ENCODE measurements around the gene KRT3.
A peak's percentile ranks its signal among the peaks of the same experiment; 100 is the strongest.
"Not testable (repeated sequence)": the region's sequence is repeated elsewhere in the genome, so short reads cannot be mapped to it uniquely, and the experiment has no call there.

KRT3 gene

GRCh38 chr12:52798003-52798670 is 2.2 kb upstream of the KRT3 start:
- no peak for DNase-seq

- DNase-seq = no peak
These were observed 1.6 kb upstream of the KRT3 start for GRCh38 chr12:52797529-52797894.

- DNase-seq = no peak
These were observed 1.1 kb upstream of the KRT3 start for GRCh38 chr12:52796839-52797528.

- no peak for DNase-seq
These were observed 495 bp upstream of the KRT3 start for GRCh38 chr12:52796429-52796794.

- DNase-seq = not testable (repeated sequence)
These were observed 614 bp downstream of the KRT3 start for GRCh38 chr12:52795332-52795674.

GRCh38 chr12:52794479-52795331 is 1.2 kb downstream of the KRT3 start:
- DNase-seq = peak in 1 of 2 donors; percentile 12

DNA sequence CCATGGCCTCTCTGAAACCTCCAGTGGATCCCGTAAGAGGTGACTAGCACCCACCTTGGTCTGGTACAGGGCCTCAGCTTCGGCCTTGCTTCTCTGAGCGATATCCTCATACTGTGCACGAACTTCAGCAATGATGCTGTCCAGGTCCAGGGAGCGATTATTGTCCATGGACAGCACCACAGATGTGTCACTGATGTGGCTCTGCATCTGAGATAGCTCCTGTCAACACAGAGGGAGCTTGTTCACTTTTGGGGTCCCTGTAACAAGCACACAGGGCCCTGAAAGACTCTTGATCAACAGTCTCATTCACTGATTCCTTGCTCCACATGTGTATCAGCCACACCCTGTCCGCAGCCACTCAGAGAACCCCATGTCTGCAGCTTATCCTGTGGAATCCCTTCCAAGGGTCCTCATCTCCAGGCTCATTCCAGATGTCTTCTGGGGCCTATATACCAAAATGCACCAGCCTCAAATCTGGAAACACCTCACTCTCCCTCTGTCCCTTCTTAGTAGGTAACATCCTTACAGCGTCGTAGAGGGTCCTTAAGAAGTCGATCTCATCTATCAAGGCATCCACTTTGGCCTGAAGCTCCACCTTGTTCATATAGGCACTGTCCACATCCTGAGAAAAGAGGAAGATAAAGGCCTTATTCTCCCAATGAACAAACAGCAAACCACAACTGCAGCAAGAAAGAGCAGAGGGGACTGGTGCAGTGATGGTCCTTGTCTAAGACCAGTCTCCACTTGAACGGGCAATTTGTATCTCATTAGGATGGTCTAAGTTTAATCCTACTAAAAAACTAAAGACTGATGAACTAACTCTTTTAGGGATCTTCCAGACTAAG is 3.5 kb downstream of the KRT3 start:
- no peak for DNase-seq

DNA sequence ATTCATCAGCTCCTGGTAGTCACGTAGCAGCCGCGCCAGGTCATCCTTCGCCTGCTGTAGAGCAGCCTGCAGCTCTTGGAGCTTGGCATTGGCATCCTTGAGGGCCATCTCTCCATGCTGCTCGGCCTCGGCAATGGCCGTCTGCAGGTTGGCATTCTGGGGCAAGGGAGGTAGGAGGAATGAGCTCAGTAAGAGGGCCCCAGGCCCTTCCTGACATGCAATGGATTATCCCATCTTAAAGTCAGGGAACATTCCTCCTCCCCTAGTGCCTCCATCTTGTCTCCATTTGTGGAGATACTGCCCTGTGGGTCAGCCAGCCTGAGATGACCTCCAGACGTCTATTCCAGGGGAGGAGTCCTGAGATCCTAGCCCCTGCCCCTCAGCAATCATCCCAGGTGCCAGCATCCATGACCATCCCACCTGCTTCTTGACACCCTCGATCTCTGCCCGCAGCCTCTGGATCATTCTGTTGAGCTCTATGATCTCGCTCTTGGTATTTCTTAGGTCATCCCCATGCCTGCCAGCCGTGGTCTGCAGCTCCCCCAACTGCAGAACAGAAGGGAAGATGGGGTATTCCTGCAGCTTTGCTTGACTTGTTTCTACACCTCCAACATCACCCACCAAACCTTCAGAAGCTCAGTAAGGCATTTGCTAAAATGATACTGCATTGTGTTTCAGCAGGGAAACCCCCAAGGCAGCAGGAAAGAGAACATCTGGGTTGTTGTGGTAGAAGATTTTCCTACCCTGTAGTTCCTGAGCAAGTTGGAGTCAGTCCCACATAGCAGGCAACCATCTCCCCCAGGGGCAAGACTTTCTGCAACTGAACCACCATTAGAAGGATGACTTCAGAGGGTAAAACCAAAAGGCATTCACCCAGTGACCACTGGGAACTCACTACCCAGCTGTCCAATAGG is 4.4 kb downstream of the KRT3 start:
- DNase-seq = no peak

DNA sequence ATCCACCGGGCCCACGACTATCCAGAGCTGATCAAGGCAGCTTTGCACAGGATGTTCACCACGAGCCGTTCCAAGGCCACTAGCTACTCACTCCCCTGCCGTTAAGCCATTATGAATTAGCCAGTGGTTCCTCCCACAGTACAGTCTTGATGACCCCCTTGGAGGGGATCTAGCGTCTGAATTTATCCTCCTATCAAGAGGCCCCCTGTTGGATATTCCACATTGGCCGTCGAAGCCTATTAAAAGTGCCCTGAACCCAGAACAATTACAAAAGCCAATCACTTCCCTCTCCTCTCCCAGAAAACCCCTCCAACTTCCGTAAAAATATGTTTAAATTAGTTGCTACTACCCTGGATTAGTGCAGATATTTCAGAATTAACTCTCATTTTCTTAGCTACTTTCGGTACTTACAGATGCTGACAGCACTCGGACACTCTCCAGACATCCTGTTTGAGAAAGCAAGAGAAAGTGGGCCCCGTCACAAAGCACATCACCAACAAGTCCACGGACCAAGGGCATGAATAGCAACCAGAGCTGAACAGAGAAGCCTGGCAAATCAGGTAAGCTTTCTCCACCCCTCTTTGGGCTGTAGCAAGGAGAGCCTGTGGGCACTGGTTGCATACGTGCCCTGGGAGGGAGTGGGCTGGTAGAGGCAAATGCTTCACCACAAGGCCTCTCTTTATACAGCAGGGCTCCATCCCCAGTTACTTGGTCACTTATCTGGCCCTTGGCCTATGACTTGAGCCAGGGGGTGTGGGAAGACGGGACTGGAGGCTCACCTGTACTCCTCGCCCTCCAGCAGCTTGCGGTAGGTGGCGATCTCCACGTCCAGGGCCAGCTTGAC is 5.3 kb downstream of the KRT3 start:
- no peak for DNase-seq

DNA sequence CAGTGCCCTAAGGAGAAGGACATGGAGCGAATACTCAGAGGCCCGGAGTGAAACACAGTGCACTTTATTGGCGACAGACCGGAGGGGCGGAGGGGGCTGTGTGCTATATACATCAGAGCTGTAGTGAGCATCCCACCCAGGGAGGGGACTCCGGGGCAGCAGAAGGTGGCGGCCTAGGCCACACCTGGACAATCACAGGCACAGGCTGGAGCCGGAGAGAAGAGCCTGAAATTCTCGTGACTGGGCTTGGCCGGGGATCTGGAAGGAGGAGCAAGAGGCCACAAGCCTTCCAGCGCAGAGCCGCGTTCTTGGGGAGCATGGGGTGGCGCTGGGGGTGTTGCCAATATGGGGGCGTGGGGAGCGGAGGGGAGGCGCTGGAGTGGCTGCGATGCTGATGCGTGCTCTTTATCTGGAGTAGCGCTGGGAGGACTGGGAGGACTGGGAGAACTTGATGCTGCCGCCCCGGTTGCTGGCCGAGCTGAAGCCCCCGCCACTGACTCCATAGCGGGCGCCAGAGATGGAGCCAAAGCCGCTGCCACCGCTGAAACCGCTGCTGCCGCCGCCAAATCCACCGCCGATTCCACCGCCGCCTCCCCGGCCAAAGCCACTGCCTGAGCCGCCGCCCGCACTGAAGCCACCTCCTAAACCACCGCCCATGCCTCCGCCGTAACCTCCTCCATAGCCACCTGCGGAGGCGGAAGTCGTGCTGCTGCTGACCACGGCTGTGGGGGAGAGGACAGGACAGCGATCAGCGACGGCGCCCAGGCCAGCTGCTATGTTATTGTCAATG is 6.1 kb downstream of the KRT3 start:
- DNase-seq = no peak

DNA sequence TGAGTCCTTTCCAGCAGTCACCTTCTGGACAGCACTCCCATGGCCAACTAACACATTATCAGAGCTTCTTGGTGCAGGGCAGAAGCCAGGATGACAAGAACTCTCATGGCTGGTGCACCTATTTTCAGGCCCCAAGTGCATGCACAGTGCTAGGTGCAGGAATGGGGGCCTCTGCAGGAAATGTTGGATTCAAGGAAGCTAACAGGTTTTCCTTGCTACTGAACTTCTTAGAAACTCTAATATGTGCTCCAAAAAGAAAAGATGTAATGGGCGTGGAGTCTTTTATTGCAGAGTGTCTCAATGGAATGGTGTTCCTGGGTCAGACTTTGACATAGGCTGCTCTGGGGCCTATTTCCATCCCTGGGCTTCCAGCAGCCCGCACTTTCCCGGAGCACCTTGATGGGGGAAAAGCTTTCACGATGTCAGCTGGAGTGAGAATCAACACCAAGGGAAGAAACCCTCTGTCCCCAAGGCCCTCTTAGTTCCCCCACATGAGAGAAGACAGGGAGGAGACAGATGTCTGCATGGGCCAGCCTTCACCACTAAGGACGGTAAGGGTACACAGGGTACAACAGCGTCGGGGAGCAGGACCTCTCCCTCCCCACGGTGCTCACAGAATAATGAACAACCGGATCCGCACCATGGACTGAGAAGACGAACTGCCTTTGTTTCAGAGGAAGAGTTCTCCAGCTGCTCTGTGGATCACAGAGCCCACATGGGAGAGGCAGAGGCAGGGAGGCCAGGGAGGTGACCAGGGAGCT is 6.9 kb downstream of the KRT3 start:
- DNase-seq = no peak

- DNase-seq = no peak
These were observed 7.6 kb downstream of the KRT3 start for GRCh38 chr12:52788192-52788875.

DNA sequence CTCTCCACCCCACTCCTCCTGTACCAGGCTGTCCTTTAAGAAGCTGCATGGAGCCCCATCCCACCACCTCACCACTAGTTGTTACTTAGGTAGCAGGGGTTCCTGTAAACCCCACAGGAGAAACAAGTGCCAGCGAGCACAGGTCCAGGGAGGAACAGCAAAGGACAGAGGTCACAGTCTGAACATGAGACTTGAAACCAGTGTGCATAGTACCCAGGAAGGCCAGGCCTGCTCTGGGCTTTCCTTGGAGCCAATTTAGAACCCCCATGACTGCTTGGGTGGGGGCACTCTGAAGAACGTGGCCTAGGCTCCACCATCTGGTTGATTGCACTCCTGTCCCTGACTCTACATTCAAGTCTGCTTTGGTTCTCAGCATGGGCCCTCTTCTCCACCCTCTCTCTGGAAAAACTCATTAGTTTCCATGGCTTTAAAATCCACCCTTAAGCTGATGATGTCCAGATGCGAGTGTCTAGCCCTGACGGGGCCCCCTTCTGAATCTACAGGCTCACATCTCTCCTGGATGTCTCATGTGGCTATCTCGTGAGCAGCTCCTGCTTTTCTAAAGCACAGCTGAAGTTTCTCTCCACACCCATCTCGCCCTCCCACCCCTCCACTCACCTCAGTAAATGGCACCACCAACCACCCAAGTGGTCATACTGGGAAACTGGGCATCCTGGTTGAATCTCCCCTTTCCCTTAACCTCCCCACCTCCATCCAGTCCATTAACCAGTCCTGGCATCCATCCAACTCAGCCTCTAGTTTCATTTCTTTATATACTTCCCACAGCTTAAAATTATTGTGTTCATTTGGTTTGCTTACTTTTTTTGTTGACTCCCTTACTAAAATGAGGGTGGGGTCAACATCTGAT is 8.4 kb downstream of the KRT3 start:
- DNase-seq = no peak

DNA sequence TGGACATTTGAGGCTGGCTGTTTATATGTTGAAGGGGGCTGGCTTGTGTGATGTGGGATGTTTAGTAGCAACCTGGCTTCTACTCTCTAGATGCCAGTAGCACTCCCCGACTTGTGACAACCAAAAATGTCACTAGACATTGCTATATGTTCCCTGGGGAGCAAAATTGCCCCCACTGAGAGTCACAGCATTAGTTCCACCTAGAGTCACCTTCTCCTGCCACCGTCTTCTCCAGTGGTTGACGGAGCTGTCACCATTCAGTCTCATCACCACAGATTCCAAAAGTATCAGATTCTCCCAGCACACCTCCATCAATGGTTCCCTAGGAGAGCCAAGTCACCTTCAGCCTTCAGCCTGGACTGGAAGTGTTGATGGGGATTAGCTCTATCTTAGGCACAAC is 11.0 kb downstream of the KRT3 start:
- no peak for DNase-seq

- DNase-seq = no peak
These were observed 12.2 kb downstream of the KRT3 start for GRCh38 chr12:52783563-52784316.

DNA sequence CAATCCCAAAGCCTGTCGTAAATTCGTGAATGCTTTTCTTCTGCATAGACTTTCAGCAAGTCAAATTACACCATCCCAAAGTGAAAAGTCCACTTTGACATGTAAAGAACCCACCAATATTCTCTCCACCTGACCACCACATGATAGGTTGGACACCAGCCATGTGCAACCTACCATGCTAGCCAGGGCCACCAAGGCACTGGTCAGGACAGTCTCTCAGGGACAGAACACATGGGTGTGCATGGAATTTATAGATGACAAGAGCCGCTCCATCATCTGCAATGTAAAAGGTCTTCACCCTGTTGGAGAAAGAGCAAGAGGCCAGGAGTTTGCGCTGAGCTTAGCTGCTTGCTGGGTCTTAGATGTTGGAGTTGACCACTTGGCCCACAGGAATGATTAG is 13.4 kb downstream of the KRT3 start:
- DNase-seq = no peak
